ENCODE measurements around the gene ESYT3.

- TF ChIP-seq CTCF (IDR thresholded peaks at IDR 0.05) (no peak), POLR2A (IDR thresholded peaks at IDR 0.05) (no peak), EP300 (IDR thresholded peaks at IDR 0.05) (no peak)
These were observed 9.4 kb downstream of the ESYT3 start for GRCh38 chr3:138443521-138444503.
